ENCODE results near the gene PRRC1.

DNA sequence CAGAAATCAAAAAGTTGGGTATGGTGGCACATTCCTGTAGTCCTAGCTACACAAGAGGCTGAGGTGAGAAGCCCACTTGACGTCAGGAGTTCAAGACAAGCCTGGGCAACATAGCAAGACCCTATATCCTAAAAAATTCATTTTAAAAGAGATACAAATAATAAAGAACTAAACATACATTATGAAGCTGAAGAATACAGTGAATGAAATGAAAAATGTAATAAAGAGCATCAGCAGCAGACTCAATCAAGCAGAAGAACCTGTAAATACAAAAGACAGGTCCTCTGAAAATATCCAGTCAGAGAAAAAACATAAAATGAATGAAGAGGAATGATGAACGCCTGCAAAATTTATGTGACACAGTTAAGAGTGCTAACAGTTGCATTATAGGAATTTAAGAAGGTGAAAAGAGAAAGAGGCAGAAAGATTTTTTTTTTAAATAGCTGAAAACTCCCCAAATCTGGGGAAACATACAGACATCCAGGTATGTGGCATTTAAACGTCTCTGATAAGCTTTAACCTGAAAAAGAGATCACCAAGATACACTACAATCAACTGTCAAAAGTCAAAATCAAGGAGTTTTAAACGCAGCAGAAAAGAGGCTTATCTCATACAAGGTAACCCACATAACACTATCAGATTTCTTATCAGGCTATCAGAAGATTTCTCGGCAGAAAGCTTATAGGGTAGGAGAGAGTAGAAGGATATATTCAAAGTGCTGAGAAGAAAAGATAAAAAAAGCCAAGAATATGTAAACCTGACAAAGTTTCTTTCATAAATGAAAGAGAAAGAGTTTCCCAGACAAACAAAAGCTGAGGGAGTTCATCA is 57.6 kb downstream of the PRRC1 start:
- TF ChIP-seq, protein P1, sequence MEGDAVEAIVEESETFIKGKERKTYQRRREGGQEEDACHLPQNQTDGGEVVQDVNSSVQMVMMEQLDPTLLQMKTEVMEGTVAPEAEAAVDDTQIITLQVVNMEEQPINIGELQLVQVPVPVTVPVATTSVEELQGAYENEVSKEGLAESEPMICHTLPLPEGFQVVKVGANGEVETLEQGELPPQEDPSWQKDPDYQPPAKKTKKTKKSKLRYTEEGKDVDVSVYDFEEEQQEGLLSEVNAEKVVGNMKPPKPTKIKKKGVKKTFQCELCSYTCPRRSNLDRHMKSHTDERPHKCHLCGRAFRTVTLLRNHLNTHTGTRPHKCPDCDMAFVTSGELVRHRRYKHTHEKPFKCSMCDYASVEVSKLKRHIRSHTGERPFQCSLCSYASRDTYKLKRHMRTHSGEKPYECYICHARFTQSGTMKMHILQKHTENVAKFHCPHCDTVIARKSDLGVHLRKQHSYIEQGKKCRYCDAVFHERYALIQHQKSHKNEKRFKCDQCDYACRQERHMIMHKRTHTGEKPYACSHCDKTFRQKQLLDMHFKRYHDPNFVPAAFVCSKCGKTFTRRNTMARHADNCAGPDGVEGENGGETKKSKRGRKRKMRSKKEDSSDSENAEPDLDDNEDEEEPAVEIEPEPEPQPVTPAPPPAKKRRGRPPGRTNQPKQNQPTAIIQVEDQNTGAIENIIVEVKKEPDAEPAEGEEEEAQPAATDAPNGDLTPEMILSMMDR (IDR thresholded peaks at IDR 0.05) = no peak
- no peak for TF ChIP-seq POLR2AphosphoS5 (IDR thresholded peaks at IDR 0.05)
- no peak for TF ChIP-seq POLR2A (IDR thresholded peaks at IDR 0.05)

All from prostate gland (tissue), 2 donors.